Measurements from ENCODE around the gene DMRT2.

Gene DMRT2

DNA sequence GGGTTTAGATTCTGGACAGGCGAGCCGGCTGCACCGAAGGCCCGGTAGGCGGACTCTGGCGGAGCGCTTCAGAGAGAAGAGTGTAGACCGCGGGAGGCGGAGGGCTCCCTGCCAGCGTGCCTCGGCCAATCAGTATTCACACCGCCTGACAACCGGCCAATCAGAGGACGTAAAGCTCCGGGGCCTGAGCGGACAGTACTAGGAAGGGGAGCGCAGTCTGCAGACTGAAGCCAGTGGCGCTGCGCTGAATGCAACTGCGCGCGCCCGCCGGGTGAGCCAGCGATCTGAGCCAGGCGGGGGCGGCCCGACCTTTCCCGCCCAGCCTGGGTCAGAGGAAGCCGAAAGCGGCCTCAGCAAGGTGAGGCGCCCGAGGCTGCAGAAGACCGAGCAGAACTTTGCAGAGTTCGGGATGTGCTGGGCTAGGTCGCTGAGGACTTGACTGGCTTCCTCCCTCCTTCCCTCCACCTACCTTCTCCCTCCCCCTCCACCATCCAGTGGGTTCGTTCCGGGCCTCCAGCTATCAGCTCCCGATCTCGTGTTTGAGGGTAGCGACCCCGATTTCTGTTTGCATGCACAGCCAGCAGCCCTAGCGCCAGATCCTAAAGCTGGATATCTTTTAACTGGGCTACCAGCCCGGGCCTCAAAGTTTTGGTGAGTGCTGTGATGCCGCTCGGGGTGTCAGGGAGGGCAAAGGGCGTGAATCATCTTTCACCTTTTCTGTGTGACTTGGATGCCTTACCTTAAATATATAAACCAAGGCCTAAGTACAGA lies at the start of gene DMRT2:
TSS of gene DMRT2 (plus strand) at position 233 of the 771 bp plus-strand sequence. CDS start 1,257 bp downstream, outside the sequence.
- peak; percentile 49 for DNase-seq

DNA sequence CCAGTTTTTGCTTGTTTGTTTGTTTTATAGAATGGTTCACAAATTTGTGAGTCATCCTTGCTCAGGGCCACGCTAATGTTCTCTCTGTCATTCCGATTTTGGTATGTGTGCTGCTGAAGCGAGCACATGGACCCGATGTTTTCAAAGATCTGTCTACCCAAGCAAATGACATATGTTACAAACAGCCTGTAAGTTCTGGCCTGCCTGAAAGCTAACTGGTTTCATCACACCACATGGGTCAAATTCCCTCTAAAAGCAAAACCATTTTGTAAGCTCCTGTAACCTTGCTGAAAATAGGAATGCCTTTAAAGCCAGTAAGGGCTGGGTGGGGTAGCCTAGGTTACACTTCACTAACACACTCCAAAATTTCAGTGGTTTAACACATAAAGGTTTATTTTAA lies 48.3 kb upstream of the DMRT2 start:
- no peak for DNase-seq

DNA sequence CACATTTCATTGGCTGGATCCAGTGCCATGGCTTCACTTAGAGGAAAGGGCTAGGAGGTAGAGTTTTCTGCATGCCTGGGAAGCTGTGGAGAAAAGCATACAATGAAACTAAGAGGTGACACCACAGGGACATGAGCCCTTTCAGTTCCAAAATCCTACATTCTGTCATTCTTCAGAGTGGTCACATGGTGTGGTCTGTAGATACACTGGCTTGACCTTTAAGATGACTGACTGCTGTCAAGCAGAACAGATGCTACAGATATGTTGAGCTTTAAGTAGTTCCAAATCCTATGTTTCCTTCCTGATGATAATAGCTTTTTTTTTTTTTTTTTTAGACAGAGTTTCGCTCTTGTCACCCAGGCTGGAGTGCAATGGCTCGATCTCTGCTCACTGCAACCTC lies 47.5 kb upstream of the DMRT2 start:
- DNase-seq: no peak

DNA sequence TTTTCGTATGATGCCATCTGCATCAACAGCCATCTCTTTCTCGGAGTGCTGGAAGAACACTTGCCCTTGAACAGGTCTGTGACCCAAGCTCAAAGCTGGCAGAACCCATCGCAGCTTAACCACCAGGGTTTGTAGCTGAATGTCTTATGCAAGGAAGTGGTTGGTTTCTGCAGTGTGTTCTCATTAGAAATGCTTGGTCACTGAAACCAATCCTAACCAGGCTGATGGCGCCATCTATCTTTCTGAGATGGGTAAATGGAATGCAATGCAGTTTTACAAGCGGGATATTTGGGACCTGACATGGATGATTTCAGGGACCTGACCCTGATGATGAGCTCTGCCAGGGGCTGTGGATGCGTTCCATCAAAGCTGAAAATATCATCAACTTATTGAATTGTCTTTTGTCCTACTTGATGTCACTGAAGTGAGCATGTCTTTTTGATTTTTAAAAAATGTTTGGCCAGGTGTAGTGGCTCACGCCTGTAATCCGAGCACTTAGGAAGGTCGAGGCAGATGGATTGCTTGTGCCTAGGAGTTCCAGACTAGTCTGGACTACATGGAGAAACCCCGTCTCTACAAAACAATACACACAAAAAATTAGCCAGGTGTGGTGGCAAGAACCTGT lies 45.0 kb upstream of the DMRT2 start:
- peak; percentile 34 for DNase-seq

DNA sequence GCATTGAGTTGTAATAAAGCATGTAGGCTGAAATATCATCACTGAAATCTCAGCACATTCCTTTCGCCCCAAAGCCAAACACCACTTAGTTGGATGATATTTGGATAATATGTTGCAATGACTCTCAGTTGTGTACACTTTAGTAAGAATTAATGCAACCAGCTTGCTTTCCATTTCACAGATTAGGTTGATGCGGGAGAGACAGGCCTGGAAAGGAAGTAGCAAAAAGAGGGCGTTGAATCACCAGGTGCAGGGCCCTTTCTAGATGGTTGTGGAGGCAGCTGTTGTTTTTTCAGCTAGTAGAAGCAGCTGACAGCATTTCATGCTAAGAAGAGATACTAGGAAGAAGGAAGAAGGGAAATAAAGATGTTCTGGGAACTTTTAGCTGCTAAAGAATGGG lies 42.8 kb upstream of the DMRT2 start:
- no peak for DNase-seq

DNA sequence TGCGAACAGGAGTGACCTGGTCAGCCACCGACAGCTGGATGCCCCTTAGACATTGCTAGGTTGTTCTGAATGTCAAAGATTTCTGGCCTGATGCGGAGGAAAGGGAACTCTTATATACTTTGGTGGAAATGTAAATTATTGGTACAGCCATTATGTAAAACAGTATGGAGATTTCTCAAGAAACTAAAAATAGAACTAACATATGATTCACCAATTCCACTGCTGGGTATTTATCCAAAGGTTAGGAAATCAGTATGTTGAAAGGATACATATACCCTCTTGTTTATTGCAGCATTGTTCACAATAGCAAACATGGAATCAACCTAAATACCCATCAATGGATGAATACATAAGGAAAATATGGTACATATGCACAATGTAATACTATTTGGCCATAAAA lies 41.9 kb upstream of the DMRT2 start:
- DNase-seq: no peak

DNA sequence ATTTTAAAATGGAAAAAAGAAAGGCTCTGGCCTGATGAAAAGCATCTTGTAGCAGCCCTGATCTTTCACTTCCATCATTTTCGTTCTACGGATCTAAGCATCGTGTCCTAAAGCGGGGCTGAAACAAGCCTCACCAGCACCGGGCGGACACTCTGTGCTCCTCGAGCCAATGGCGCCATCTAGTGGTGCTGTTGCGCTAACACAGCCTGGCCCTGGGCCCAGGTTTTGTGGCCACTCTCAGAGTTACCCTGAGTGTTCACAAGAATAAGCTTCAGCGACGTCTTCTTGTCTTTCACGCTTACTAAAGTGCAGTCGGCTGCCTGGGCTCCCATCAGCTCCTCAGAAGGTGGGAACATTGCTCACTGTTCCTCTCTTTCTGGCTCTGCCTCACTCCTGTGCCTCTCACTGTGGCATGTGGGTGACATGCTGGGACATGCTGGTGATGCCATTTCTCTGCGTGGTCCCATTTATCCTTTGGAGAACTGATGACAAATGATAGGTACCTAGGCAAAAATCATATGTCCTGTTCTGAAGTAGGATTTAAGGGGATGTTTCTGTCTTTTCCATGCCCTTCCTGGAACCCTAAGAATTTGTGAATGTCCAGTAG lies 41.0 kb upstream of the DMRT2 start:
- peak; percentile 69 for DNase-seq

DNA sequence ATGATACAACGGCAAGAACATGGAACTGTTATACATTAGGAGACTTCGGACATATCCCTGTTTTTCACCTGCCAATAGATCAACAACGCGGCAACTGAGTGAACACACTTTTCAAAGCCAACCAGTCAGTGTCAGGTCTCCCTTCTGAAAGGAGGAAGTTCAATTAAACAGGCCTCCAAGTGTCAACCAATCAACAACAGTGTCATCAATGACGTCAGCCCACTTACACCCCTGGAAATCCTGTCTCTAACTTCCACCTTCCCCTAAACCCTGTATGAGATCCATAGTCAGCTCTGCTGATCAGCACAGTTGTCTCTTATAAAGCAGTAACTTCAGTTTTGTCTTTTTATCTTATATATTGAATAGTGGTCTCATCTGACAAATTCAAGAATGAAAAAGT lies 37.1 kb upstream of the DMRT2 start:
- no peak for DNase-seq

DNA sequence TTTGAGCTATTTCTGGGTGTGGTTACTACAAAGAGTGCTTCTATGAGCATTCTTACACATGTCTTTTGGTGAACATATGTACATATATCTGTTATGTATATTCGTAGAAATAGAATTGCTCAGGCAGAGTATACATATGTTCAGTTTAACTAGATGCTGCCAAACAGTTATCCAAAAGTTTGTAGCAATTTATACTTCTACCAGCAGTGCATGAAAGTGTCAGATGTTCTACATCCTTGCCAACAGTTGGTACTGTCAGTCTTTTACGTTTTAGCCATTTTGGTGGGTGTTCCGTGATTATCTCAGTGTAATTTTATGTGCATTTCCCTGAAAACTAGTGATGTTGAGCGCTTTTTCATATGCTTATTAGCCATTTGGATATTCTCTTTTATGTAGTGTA lies 35.9 kb upstream of the DMRT2 start:
- DNase-seq: no peak

DNA sequence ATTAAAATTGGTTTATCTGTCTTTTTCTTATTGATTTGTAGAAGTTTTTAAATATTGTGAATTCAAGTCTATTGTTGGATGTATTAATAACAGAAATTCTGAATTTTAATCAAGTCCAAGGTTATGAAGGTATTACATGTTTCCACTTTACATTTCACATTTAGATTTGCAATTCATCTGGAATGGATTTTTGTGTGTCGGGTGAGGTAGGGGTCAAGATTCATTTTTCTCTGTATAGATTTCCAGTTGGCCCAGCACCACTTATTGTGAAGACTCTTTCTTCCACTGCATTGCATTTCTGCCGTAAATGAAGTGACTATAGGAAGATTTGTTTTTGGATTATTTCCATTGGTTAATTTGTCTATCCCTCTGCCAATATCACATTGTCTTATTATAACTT lies 35.5 kb upstream of the DMRT2 start:
- no peak for DNase-seq

DNA sequence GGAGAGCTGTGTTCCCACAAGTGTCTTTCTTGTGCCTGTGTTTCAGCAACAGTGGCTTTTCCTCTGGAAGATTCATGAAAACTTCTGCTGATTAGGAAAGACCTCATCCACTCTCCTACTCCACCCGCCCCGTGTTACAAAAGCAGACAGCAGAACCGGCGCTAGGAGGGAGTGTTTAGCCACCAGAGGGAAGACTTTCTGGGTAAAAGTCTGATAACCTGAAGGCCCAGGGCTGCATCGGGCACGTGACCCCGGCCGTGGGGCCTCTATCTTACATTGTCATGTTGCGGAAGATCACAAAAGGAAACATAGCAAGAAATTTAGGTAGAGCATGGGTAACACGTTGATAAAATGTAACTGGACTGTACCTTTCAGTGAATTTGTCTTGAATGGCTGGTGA lies 32.0 kb upstream of the DMRT2 start:
- no peak for DNase-seq

DNA sequence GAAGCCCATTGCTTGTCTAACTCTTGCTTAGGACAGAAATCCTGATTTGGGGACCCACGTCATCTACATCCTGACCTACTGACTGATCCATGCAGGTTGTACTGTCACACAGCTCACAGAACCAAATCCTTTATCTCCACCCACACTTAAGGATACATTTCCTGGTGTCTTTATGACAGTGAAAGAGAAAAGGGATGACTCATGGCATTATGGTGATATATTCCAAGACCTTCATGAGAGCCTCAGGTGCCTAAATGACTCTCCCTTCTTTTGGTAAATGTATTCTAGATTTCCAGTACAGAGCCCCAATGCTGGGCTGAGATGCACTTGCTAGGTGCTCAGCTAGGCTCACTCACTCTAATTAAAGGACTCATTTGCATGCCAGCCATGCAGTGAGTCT lies 26.0 kb upstream of the DMRT2 start:
- no peak for DNase-seq

DNA sequence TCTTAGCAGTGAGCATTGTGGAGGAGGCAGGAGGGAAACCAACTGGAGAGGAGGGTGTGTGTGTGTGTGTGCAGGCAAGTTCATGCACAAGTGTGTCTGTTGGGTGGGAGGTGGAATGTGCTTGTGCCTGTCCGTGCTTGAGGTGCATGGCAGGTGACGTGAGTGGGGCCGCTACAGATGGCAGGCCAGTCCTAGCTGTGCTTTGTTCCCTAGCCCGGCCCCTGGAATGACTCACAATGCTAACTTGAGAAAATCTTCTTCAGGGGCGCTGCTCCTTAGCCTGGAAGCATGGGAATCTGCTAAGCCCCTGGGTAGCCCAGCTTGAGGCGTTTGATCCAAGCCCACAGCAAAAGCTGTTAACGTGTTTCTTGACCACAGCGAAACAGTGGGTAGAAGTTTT lies 25.0 kb upstream of the DMRT2 start:
- DNase-seq: no peak

DNA sequence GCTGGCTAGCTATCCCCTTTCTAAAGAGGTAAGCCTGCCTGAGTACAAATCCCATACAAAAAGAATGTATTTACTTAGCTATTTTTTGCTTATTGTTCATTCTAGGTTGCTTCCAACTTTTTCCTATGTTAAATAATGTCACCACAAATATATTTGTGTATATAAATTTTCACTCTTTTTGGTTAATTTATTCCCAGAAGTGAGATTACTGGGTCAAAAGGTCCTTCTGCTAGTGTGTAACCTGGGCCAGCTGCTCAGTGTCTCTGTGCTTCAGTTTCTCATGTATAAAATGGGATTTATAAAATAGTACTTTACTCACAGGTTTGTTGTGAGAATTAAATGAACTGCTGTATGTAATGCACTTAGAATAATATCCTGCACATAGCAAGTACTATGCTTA lies 23.9 kb upstream of the DMRT2 start:
- DNase-seq: no peak

DNA sequence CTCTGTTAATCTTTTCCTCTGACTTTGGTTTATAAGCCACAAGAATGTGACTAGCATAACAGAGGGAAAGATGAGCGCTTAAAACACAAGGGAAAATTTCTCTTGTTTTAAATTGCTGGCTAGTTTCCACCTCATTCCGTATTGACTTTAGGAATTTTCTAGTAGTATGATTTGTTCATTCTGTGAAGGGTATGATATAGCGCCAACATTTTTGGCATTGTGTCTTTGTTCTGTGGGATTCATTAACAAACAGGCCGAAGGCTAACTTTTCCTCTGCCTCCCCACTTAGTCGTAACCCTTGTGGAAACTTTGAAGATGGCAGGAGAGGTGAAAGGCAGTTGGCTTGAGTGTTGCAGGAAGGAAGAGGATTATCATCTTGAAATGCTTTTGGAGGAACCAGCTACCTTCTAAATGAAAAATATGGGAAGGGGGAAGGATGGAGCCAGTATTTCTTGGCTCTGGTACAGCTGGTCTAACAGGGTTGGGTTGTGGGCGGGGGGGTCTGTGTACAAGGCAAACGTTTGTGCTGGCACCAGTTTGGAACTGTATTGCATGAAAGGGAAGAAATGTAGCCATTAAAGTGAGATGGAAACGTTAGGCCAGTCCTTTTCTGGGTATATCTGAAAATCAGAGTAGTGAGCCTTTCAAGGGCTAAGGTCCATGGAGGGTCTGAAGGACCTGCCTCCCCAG lies 21.5 kb upstream of the DMRT2 start:
- no peak for DNase-seq

DNA sequence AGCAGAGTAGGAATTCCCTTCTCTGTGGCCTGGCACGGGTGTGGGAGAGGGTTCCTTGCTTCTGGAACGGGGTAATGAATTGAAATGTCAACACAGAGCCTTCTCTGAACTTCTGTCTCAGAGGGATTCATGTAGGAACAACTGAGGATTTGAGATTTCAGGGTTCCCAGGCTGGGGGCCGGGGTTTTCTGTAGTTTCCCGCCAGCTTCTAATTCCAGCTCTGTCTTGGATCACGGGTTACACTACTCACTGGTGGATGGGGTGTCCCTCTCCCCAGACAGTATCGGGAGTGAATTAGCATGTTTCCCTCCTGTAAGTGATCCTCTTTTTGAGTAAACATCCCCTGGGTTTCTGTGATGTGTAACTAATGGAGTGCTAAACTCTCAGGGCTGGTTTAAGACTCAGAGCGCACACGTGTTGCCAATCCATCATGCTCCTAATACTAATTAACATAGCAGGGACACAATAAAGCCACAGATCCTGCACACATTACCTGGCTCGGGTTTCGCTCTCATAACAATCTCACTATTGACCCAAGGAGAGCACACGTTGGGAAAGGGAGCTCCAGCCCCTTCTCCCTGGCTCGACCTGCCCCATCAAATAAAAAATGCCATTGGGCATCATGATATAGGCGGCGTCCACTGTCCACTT lies 18.1 kb upstream of the DMRT2 start:
- DNase-seq: no peak

DNA sequence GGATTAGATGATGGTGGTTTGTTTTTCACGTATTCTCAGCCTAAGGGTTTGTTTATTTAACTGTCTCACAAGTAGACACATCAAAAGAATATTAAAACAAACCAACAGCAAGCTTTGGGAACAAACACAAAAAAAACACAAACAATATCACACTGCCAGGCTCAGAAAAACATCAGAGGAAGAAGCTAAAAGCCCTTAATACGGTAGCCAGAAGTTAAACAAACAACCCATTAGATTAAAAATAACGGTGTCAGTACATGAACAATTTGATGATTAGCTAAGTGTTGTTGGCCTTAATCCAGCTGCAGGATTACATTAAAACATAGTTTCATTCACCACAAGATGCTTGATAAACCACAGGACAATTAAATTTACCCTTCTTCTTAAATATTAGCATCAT lies 15.9 kb upstream of the DMRT2 start:
- DNase-seq: no peak

DNA sequence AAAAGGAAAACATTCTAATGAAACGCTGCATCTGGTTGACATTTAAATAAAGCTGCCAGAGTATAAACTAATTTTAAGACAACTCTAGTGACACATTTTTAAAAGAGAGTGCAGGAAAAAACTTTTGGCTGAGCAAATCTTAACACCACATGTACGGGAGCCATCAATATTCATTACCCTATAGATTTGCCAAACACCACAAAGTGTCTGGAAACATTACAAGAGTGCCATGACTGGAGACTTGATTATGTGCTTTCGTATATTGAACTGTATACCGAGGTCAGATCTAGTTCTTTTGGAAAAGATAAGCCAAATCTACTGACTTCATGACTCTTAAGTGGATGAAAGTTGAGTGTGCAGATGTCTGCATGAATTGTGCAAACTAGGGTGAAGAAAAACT lies 10.6 kb upstream of the DMRT2 start:
- DNase-seq: no peak

DNA sequence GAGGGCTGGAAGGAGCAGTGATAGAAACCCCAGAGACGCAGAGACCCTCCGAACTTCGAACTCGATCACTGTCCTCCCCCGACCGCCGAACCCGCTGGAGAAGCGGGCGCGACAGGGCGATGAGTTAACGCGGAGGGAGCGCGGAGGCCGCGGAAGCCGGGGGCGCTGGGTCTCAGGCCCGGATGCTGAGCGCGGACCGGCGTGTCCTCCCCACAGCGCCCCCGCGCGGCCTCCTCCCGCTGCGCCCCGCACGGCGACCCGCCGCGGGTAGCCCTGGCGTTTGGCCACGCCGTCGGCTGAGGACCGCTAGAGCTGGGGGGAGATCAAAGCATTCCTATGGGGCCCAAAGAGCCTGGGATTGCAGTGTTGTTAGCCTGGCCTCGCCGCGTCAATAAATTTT lies 7.7 kb upstream of the DMRT2 start:
- DNase-seq: no peak

DNA sequence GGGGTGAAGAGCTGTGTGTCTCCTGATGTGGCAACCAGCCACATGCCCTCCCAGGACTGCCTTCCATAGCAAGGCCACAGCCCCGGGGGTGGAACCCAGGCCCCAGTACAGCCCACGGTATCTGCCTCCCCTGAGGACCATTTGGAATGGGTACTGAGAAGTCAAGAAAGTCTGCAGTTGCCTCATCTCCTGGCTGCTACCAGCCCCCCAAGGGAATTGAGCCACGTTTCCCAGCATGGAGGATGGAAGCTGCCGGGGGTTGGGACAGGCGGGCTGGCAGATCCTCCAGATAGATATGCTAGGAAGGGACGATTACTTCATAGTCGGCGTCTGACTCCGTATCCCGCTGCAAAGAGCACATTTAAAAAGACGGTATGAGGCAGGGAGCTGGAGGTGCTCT lies 5.5 kb upstream of the DMRT2 start:
- no peak for DNase-seq

DNA sequence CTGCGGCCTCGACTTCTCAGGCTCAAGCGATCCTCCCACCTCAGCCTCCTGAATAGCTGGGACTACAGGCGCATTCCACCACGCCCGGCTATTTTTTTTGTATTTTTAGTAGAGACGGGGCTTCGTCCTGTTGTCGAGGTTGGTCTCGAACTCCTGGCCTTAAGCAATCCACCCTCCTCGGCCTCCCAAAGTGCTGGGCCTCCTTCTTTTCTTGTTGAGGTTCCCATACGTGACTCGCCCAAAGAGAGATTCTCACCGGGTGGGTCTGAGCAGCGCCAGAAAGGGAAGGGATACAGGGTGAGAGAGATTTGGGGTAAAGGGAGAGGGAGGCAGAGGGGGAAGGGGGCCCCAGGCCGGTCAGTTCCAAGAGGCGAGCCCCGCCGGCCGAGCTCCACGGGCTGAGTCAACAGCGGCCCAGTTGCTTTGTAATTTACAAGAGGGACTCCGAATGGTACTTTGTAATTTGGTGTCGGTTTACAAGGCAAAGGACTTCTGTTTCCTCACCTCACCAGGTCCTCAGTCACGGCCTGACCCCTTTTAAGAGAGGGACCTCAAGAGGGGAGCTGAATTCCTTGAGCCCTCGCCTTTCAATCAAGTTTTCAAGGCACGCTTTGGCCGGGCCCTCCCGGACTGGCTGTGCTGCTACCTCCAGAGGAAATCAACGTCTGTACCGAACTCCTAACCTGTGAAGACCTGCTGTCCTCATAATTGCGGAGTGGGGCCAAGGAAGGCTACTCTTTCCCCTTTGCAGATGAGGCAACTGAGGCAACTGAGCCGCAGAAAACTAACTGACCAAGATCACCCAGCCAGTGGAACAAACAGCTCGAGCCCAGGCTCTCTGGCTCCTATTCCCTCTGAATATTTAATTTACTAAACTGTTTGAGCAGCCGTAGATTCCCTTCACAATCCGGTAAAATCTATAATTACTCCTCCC lies 3.3 kb upstream of the DMRT2 start:
- no peak for DNase-seq

DNA sequence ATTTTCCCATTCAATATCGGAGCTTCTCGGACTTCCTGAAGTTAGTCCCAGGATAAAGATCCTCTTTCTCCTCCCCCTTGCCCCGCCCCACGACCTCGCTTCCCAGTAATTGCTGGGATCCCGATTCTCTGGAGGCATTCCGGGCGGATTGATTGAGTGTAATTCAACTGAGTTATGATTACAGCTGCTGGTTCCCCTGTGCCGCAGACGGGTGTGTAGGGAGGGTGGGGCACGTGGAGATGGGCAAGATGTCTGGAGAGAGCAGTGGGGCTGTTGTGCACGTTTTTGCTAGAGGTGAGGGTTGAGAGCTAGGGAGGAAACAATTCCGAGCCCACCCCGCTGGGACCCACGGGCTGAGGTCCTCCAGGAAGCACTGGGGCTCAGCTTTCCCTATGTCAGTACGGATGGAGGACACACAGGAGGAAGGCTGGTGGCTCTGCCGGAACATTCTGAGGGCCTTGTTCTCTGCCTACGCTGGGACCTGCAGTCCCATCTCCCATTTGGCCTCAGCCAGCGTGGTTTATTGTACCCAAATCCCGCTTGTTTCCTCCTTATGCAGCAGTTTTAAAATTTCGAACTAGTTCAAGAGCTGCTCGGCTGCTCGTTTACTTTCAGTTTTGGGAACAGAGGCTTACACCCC lies 2.4 kb upstream of the DMRT2 start:
- no peak for DNase-seq
